HG03108 (cell line): Measurements from ENCODE around the gene FSTL4.

Source experiments
- ATAC-seq: cut with Tn5 transposase; IDR thresholded peaks from one replicate; pipeline ENCODE4 v1.9.1; 2021; ENCODE audit warnings: moderate library complexity; ENCODE audit not compliant: unreplicated experiment

FSTL4 gene

GRCh38 chr5:133277744-133278143 lies 334.6 kb downstream of the FSTL4 start:
- no peak for ATAC-seq

GRCh38 chr5:133276171-133276570 lies 336.2 kb downstream of the FSTL4 start:
- no peak for ATAC-seq

- no peak for ATAC-seq
These were observed 336.7 kb downstream of the FSTL4 start for GRCh38 chr5:133275631-133276030.

GRCh38 chr5:133274597-133274935 lies 337.8 kb downstream of the FSTL4 start:
- ATAC-seq, result no peak

- ATAC-seq, result no peak
These were observed 338.4 kb downstream of the FSTL4 start for GRCh38 chr5:133273661-133274596.

GRCh38 chr5:133272345-133272744 lies 340.0 kb downstream of the FSTL4 start:
- no peak for ATAC-seq

- no peak for ATAC-seq
These were observed 340.7 kb downstream of the FSTL4 start for GRCh38 chr5:133271606-133272005.

GRCh38 chr5:133269691-133270090 lies 342.6 kb downstream of the FSTL4 start:
- ATAC-seq, result no peak

GRCh38 chr5:133267601-133268000 lies 344.7 kb downstream of the FSTL4 start:
- no peak for ATAC-seq

GRCh38 chr5:133266966-133267365 lies 345.4 kb downstream of the FSTL4 start:
- ATAC-seq, result no peak

GRCh38 chr5:133266527-133266878 lies 345.8 kb downstream of the FSTL4 start:
- ATAC-seq, result no peak

- ATAC-seq, result no peak
These were observed 346.4 kb downstream of the FSTL4 start for GRCh38 chr5:133265720-133266526.

- ATAC-seq, result no peak
These were observed 347.1 kb downstream of the FSTL4 start for GRCh38 chr5:133265257-133265656.

- no peak for ATAC-seq
These were observed 349.7 kb downstream of the FSTL4 start for GRCh38 chr5:133262690-133263089.

GRCh38 chr5:133261993-133262392 lies 350.3 kb downstream of the FSTL4 start:
- no peak for ATAC-seq

GRCh38 chr5:133260715-133261114 lies 351.6 kb downstream of the FSTL4 start:
- no peak for ATAC-seq

GRCh38 chr5:133259199-133259997 lies 352.9 kb downstream of the FSTL4 start:
- ATAC-seq, result no peak

- ATAC-seq, result no peak
These were observed 354.4 kb downstream of the FSTL4 start for GRCh38 chr5:133257977-133258376.

- ATAC-seq, result no peak
These were observed 356.1 kb downstream of the FSTL4 start for GRCh38 chr5:133256276-133256675.

- ATAC-seq, result no peak
These were observed 357.5 kb downstream of the FSTL4 start for GRCh38 chr5:133254803-133255202.

GRCh38 chr5:133253671-133254070 lies 358.7 kb downstream of the FSTL4 start:
- ATAC-seq, result no peak
